Kidney tubule cell (primary cell): Measurements from ENCODE around the gene R3HCC1L.

ENCODE experiments used
- DNase-seq: peaks from one replicate; pipeline ENCODE4 v3.0.0-alpha.2; 2018; ENCODE audit warnings: low spot score

R3HCC1L gene

GRCh38 chr10:98260350-98260749 is 125.9 kb downstream of the R3HCC1L start:
- DNase-seq, result no peak

GRCh38 chr10:98260752-98261151 is 126.3 kb downstream of the R3HCC1L start:
- no peak for DNase-seq

- DNase-seq, result no peak
Observed at GRCh38 chr10:98261436-98262277, 127.2 kb downstream of the R3HCC1L start.

GRCh38 chr10:98262571-98262970 is 128.1 kb downstream of the R3HCC1L start:
- peak; percentile 67 for DNase-seq

GRCh38 chr10:98263088-98263487 is 128.6 kb downstream of the R3HCC1L start:
- DNase-seq, result no peak

GRCh38 chr10:98264378-98265065 is 130.1 kb downstream of the R3HCC1L start:
- DNase-seq, result no peak

- no peak for DNase-seq
Observed at GRCh38 chr10:98265403-98266378, 131.2 kb downstream of the R3HCC1L start.

- no peak for DNase-seq
Observed at GRCh38 chr10:98266647-98267046, 132.2 kb downstream of the R3HCC1L start.

GRCh38 chr10:98267069-98267893 is 132.8 kb downstream of the R3HCC1L start:
- no peak for DNase-seq

GRCh38 chr10:98267894-98268693 is 133.6 kb downstream of the R3HCC1L start, which contains the start of gene LOXL4:
Gene LOXL4, minus strand, starts transcription at chr10:98268194. Its CDS starts 5,175 bp downstream, at chr10:98263019.
- peak; percentile 48 for DNase-seq

- peak; percentile 38 for DNase-seq
Observed at GRCh38 chr10:98268694-98269431, 134.4 kb downstream of the R3HCC1L start.

GRCh38 chr10:98269435-98269912 is 135.0 kb downstream of the R3HCC1L start:
- peak; percentile 98 for DNase-seq

- no peak for DNase-seq
Observed at GRCh38 chr10:98270073-98270740, 135.8 kb downstream of the R3HCC1L start.

- no peak for DNase-seq
Observed at GRCh38 chr10:98270786-98271185, 136.3 kb downstream of the R3HCC1L start.

GRCh38 chr10:98272245-98272644 is 137.8 kb downstream of the R3HCC1L start:
- DNase-seq, result no peak

GRCh38 chr10:98272656-98273055 is 138.2 kb downstream of the R3HCC1L start:
- no peak for DNase-seq

- no peak for DNase-seq
Observed at GRCh38 chr10:98273057-98273850, 138.8 kb downstream of the R3HCC1L start.

GRCh38 chr10:98274562-98274961 is 140.1 kb downstream of the R3HCC1L start:
- DNase-seq, result no peak
